Lower lobe of right lung (tissue), 2 donors: ENCODE data around the gene BOD1L1. TPM values are rescaled to one million over a fixed set of nuclear protein-coding genes. Genes with fewer than 3 reads are reported as not detected.

Source experiments
- ATAC-seq, 2 donors: fragments of 200-7000 bp; cut with Tn5 transposase; one replicate each; pipeline ENCODE4 v1.9.1; 2020 to 2022; ENCODE audit warnings: mild to moderate bottlenecking in 2 of 2, moderate library complexity in 2 of 2
- DNase-seq: peaks from one replicate; pipeline ENCODE4 v3.0.0-alpha.2; 2020
- H3K27ac ChIP-seq: fragments of 200-600 bp; one replicate; pipeline ENCODE4 v1.8.0; 2022
- H3K27me3 ChIP-seq: fragments of 200-600 bp; one replicate; pipeline ENCODE4 v1.8.0; 2022; ENCODE audit warnings: low read depth
- H3K36me3 ChIP-seq: fragments of 200-600 bp; one replicate; pipeline ENCODE4 v1.8.0; 2022; ENCODE audit warnings: mild to moderate bottlenecking
- H3K4me1 ChIP-seq: fragments of 200-600 bp; one replicate; pipeline ENCODE4 v1.8.0; 2022
- H3K4me3 ChIP-seq: fragments of 200-600 bp; one replicate; pipeline ENCODE4 v1.8.0; 2022; ENCODE audit warnings: mild to moderate bottlenecking
- H3K9me3 ChIP-seq: fragments of 200-600 bp; one replicate; pipeline ENCODE4 v1.8.0; 2022
- CTCF ChIP-seq: fragments of 200-600 bp; IDR thresholded peaks from one replicate; pipeline ENCODE4 v1.8.0; 2022; ENCODE audit warnings: antibody characterized with exemption, mild to moderate bottlenecking
- intact Hi-C: fragments of 100-400 bp; cut with DNase I; formaldehyde crosslinking; loops from one replicate; pipeline ENCODE4 v1.11.0; 2022
- total RNA-seq: library from RNA; stranded (reverse); fragmentation: NEBNext Ultra II Directional; extraction: Animal tissue kit (Norgen Biotek cat#: 25700); gene quantifications from one replicate; pipeline ENCODE4 v1.2.1, GENCODE V29; 2021
- donor health status: DM: no; HTN: yes; CAD: no; lungs with severe emphysema.

The BOD1L1 gene
- total RNA-seq, 1 donor from 2014 or later: 42.7 TPM

GRCh38 chr4:13527981-13528820, 99.3 kb downstream of the BOD1L1 start:
- ATAC-seq (peak; percentile 29 to 52), DNase-seq (no peak)
- peaks cover 9% of the 10 kb centered on the region for H3K9me3 ChIP-seq
- peaks cover 16% of the 10 kb centered on the region for H3K4me1 ChIP-seq
- no peak overlapping the region for H3K27ac ChIP-seq
- H3K4me3 ChIP-seq: no peak overlapping the region
- no peaks in the 10 kb centered on the region for H3K36me3 ChIP-seq
- no peak for TF ChIP-seq CTCF
- intact Hi-C loops: no loop called here
- peaks cover 98% of the 10 kb centered on the region for H3K27me3 ChIP-seq

- ATAC-seq (no peak), DNase-seq (no peak)
- no peak overlapping the region for H3K4me3 ChIP-seq
- H3K27me3 ChIP-seq: peaks cover 98% of the 10 kb centered on the region
- intact Hi-C loops: no loop called here
- no peaks in the 10 kb centered on the region for H3K36me3 ChIP-seq
- H3K9me3 ChIP-seq: peaks cover 9% of the 10 kb centered on the region
- peaks cover 21% of the 10 kb centered on the region for H3K4me1 ChIP-seq
- TF ChIP-seq CTCF: no peak
- H3K27ac ChIP-seq: no peak overlapping the region
Measured at GRCh38 chr4:13527192-13527980, 100.1 kb downstream of the BOD1L1 start.

GRCh38 chr4:13526658-13527057, 100.9 kb downstream of the BOD1L1 start:
- TF ChIP-seq CTCF: no peak
- no peak for ATAC-seq
- no peaks in the 10 kb centered on the region for H3K36me3 ChIP-seq
- no peak overlapping the region for H3K27ac ChIP-seq
- peaks cover 22% of the 10 kb centered on the region for H3K4me1 ChIP-seq
- no peak for DNase-seq
- intact Hi-C loops: no loop called here
- peaks cover 9% of the 10 kb centered on the region for H3K9me3 ChIP-seq
- H3K4me3 ChIP-seq: no peak overlapping the region
- H3K27me3 ChIP-seq: peaks cover 96% of the 10 kb centered on the region

- DNase-seq (no peak), ATAC-seq (no peak)
- Histone ChIP-seq H3K36me3 (no peaks in the 10 kb centered on the region), H3K4me3 (no peak overlapping the region), H3K27ac (no peak overlapping the region), H3K4me1 (peaks cover 14% of the 10 kb centered on the region), H3K27me3 (peaks cover 96% of the 10 kb centered on the region), H3K9me3 (peaks cover 9% of the 10 kb centered on the region)
- no peak for TF ChIP-seq CTCF
- intact Hi-C loops: no loop called here
Measured at GRCh38 chr4:13525606-13526281, 101.8 kb downstream of the BOD1L1 start.

- intact Hi-C loops: no loop called here
- ATAC-seq (no peak), DNase-seq (no peak)
- Histone ChIP-seq H3K9me3 (peaks cover 9% of the 10 kb centered on the region), H3K27me3 (peaks cover 86% of the 10 kb centered on the region), H3K4me3 (no peak overlapping the region), H3K4me1 (peaks cover 14% of the 10 kb centered on the region), H3K27ac (no peak overlapping the region), H3K36me3 (no peaks in the 10 kb centered on the region)
- no peak for TF ChIP-seq CTCF
Measured at GRCh38 chr4:13524504-13525243, 102.9 kb downstream of the BOD1L1 start.
